WERI-Rb-1 (cell line): ENCODE data around the gene WNK2.
A peak's percentile ranks its signal among the peaks of the same experiment; 100 is the strongest.

Experiments used
- DNase-seq: peaks from one replicate; pipeline ENCODE4 v3.0.0-alpha.2; 2020
- H3K27ac ChIP-seq: fragments of 250-450 bp; sonication (Bioruptor Pico); 2 replicates; pipeline ENCODE4 v1.5.1; 2020; ENCODE audit warnings: mild to moderate bottlenecking, moderate library complexity
- H3K27me3 ChIP-seq: fragments of 250-450 bp; sonication (Bioruptor Pico); 2 replicates; pipeline ENCODE4 v1.5.1; 2021; ENCODE audit warnings: mild to moderate bottlenecking, low read depth, moderate library complexity; ENCODE audit not compliant: insufficient read depth, severe bottlenecking
- H3K36me3 ChIP-seq: fragments of 250-450 bp; sonication (Bioruptor Pico); 2 replicates; pipeline ENCODE4 v1.5.1; 2020; ENCODE audit warnings: mild to moderate bottlenecking, moderate library complexity
- H3K4me3 ChIP-seq: 2 replicates; pipeline ENCODE4 v1.5.1; 2011; ENCODE audit warnings: low read depth, mild to moderate bottlenecking, control low read depth, low read length
- H3K9me3 ChIP-seq: fragments of 250-450 bp; sonication (Bioruptor Pico); 2 replicates; pipeline ENCODE4 v1.5.1; 2021; ENCODE audit warnings: mild to moderate bottlenecking, moderate library complexity; ENCODE audit not compliant: severe bottlenecking
- CTCF ChIP-seq: IDR thresholded peaks from 2 replicates; pipeline ENCODE4 v1.5.1; 2011; ENCODE audit warnings: low read depth, mild to moderate bottlenecking, control low read depth, inconsistent platforms, low read length

WNK2 gene

GRCh38 chr9:93231716-93232115 is 47.8 kb downstream of the WNK2 start:
- peaks cover 15% of the 10 kb centered on the region for H3K36me3 ChIP-seq
- no peaks in the 10 kb centered on the region for H3K27me3 ChIP-seq
- DNase-seq = no peak

GRCh38 chr9:93232388-93232960 is 48.5 kb downstream of the WNK2 start:
- Histone ChIP-seq H3K36me3 (peaks cover 15% of the 10 kb centered on the region), H3K27ac (no peak overlapping the region), H3K9me3 (no peaks in the 10 kb centered on the region), H3K4me3 (no peak overlapping the region), H3K27me3 (no peaks in the 10 kb centered on the region)
- TF ChIP-seq CTCF = no peak
- no peak for DNase-seq

More at GRCh38 chr9:93231716-93232115, 47.8 kb downstream of the WNK2 start:
- no peak overlapping the region for H3K4me3 ChIP-seq
- TF ChIP-seq CTCF = no peak
- H3K27ac ChIP-seq = no peak overlapping the region
- H3K9me3 ChIP-seq = no peaks in the 10 kb centered on the region

- no peak for DNase-seq
- TF ChIP-seq CTCF = no peak
- Histone ChIP-seq H3K27me3 (no peaks in the 10 kb centered on the region), H3K27ac (no peak overlapping the region), H3K4me3 (no peak overlapping the region), H3K36me3 (peaks cover 15% of the 10 kb centered on the region), H3K9me3 (no peaks in the 10 kb centered on the region)
These were observed 49.1 kb downstream of the WNK2 start for GRCh38 chr9:93233033-93233432.

- Histone ChIP-seq H3K36me3 (peaks cover 28% of the 10 kb centered on the region), H3K9me3 (no peaks in the 10 kb centered on the region), H3K27me3 (no peaks in the 10 kb centered on the region), H3K4me3 (no peak overlapping the region), H3K27ac (no peak overlapping the region)
- no peak for TF ChIP-seq CTCF
- no peak for DNase-seq
These were observed 50.7 kb downstream of the WNK2 start for GRCh38 chr9:93234600-93234999.

- H3K27ac ChIP-seq = no peak overlapping the region; the same call in 1 of the 2 replicates
- peak; percentile 34 for DNase-seq
- no peak for TF ChIP-seq CTCF
- no peak overlapping the region for H3K4me3 ChIP-seq
- no peaks in the 10 kb centered on the region for H3K9me3 ChIP-seq
- H3K27me3 ChIP-seq = no peaks in the 10 kb centered on the region
- peaks cover 36% of the 10 kb centered on the region for H3K36me3 ChIP-seq
These were observed 51.5 kb downstream of the WNK2 start for GRCh38 chr9:93235300-93235960.
